ENCODE measurements around the gene RPA3. TPM values are rescaled to one million over a fixed set of nuclear protein-coding genes. Genes with fewer than 3 reads are reported as not detected.

Gene RPA3
- total RNA-seq, 6 experiments from 2014 or later: 11.3 to 22.3 (median 21.4) TPM

- ATAC-seq: peak; percentile 99 to 100 (median 100)
- under 1% methylated on average over 28 of the region's 68 CpGs for WGBS (ENCODE audit: insufficient coverage, low coverage, low lambda C conversion rate, missing lambda C conversion rate)
Observed at GRCh38 chr7:7640221-7641128, 77.9 kb downstream of the RPA3 start, which contains the start of gene UMAD1. TSS of gene UMAD1 (plus strand) at chr7:7640752. CDS start at chr7:7673372, 32,620 bp downstream.

GRCh38 chr7:7639847-7640220 lies 78.6 kb downstream of the RPA3 start:
- peak in 2 of 4 donors; percentile 4 to 18 for ATAC-seq
- Histone ChIP-seq H3K4me1 (peaks cover 0 to 13% (median 0%) of the 10 kb centered on the region in 4 donors), H3K27me3 (no peaks in the 10 kb centered on the region), H3K9me3 (no peaks in the 10 kb centered on the region), H3K4me3 (peak overlapping the region; percentile 86 to 88 (median 87)), H3K36me3 (peaks cover 0 to 8% (median 0%) of the 10 kb centered on the region in 4 donors), H3K27ac (peak overlapping the region; percentile 52 to 73 (median 66))
- 2% methylated on average over 19 of the region's 19 CpGs for WGBS (ENCODE audit: insufficient coverage, low coverage, low lambda C conversion rate, missing lambda C conversion rate)
- intact Hi-C loops (cut with DNase I): no loop called here
- no peak for DNase-seq
- no peak for TF ChIP-seq CTCF (IDR thresholded peaks at IDR 0.05)
- TF ChIP-seq POLR2A (IDR thresholded peaks at IDR 0.05): no peak

More at GRCh38 chr7:7640221-7641128, 77.9 kb downstream of the RPA3 start, which contains the start of gene UMAD1:
- intact Hi-C loops (cut with DNase I): no loop called here
- TF ChIP-seq POLR2A (IDR thresholded peaks at IDR 0.05) (peak; percentile 71), CTCF (IDR thresholded peaks at IDR 0.05) (no peak)
- H3K9me3 ChIP-seq: no peaks in the 10 kb centered on the region
- H3K27me3 ChIP-seq: no peaks in the 10 kb centered on the region
- H3K27ac ChIP-seq: peak within 1 kb of the TSS; percentile 74 to 79 (median 79)
- peak; percentile 98 to 100 (median 100) for DNase-seq
- peaks cover 0 to 8% (median 0%) of the 10 kb centered on the region in 4 donors for H3K36me3 ChIP-seq
- H3K4me3 ChIP-seq: peak within 1 kb of the TSS; percentile 86 to 88 (median 87)
- peaks cover 0 to 13% (median 0%) of the 10 kb centered on the region in 4 donors for H3K4me1 ChIP-seq

GRCh38 chr7:7639421-7639820 lies 79.0 kb downstream of the RPA3 start:
- H3K9me3 ChIP-seq: no peaks in the 10 kb centered on the region
- peaks cover 0 to 13% (median 0%) of the 10 kb centered on the region in 4 donors for H3K4me1 ChIP-seq
- 15% methylated on average over 5 of the region's 5 CpGs for WGBS (ENCODE audit: insufficient coverage, low coverage, low lambda C conversion rate, missing lambda C conversion rate)
- TF ChIP-seq CTCF (IDR thresholded peaks at IDR 0.05): no peak
- H3K4me3 ChIP-seq: peak overlapping the region; percentile 86 to 88 (median 87)
- no peaks in the 10 kb centered on the region for H3K27me3 ChIP-seq
- H3K27ac ChIP-seq: peak overlapping the region in 2 of 3 donors; percentile 66 to 73
- intact Hi-C loops (cut with DNase I): no loop called here
- DNase-seq (no peak), ATAC-seq (no peak)
- H3K36me3 ChIP-seq: peaks cover 0 to 8% (median 0%) of the 10 kb centered on the region in 4 donors

- no peaks in the 10 kb centered on the region for H3K36me3 ChIP-seq
- H3K4me1 ChIP-seq: no peaks in the 10 kb centered on the region
- WGBS (ENCODE audit: insufficient coverage, low coverage, low lambda C conversion rate, missing lambda C conversion rate): 91% methylated on average over 1 of the region's 1 CpG
- intact Hi-C loops (cut with DNase I): no loop called here
- TF ChIP-seq CTCF (IDR thresholded peaks at IDR 0.05) (no peak), POLR2A (IDR thresholded peaks at IDR 0.05) (no peak)
- ATAC-seq: no peak
- no peak overlapping the region for H3K4me3 ChIP-seq
- no peak overlapping the region for H3K27ac ChIP-seq
- H3K27me3 ChIP-seq: no peaks in the 10 kb centered on the region
- no peaks in the 10 kb centered on the region for H3K9me3 ChIP-seq
- no peak for DNase-seq
Observed at GRCh38 chr7:7630626-7631329, 87.6 kb downstream of the RPA3 start.

Measured in right lobe of liver (tissue), 6 donors.